T-cell (primary cell): Measurements from ENCODE around the gene BRAT1. TPM values are rescaled to one million over a fixed set of nuclear protein-coding genes. Genes with fewer than 3 reads are reported as not detected.

Experiments
- ATAC-seq, 4 experiments: fragments of 200-7000 bp in 3 of 4; fragments of 150-1000 bp in 1 of 4; cut with Tn5 transposase; replicated peaks in 1 of 4; 1 replicate in 3 of 4; 2 replicates in 1 of 4; pipeline ENCODE4 v1.10.0; 2021; ENCODE audit warnings: moderate library complexity in 3 of 4, mild to moderate bottlenecking in 2 of 4, moderate number of reproducible peaks in 1 of 4
- CTCF ChIA-PET, 2 donors: fragments of 300-600 bp; sonication (Branson Sonifier 250); formaldehyde crosslinking; loops; one replicate each; lab custom pipeline; 2022; ENCODE audit warnings: antibody characterized with exemption in 2 of 2; lab: Charles Lee
- POLR2A ChIA-PET, 2 donors: fragments of 300-600 bp; sonication (Branson Sonifier 250); formaldehyde crosslinking; loops; one replicate each; lab custom pipeline; 2022; ENCODE audit warnings: antibody characterized with exemption in 2 of 2; lab: Charles Lee
- DNase-seq, 35 experiments: peaks; one replicate each; pipeline versions ENCODE4 v3.0.0 to v3.0.0-alpha.2; 2013 to 2023
- H3K27ac ChIP-seq: one replicate; pipeline ENCODE4 v1.5.1; 2013; ENCODE audit warnings: low read length
- H3K27me3 ChIP-seq, 2 experiments: replicated peaks in 1 of 2; 1 replicate in 1 of 2; 2 replicates in 1 of 2; pipeline versions ENCODE4 v1.6.1 to v1.7.0; 2013; ENCODE audit warnings: low read length in 1 of 2, mixed read lengths in 1 of 2; ENCODE audit not compliant: control insufficient read depth in 2 of 2, insufficient read depth in 2 of 2; ENCODE audit errors: extremely low read depth in 1 of 2
- H3K36me3 ChIP-seq, 2 donors: 1 replicate in 1 of 2; 2 replicates in 1 of 2; pipeline versions ENCODE4 v1.6.1 to v1.7.0; 2013; ENCODE audit warnings: low read length in 1 of 2; ENCODE audit not compliant: control insufficient read depth in 2 of 2, insufficient read depth in 1 of 2; ENCODE audit errors: extremely low read depth in 1 of 2
- H3K4me1 ChIP-seq, 2 experiments: 1 replicate in 1 of 2; 2 replicates in 1 of 2; pipeline versions ENCODE4 v1.6.1 to v1.7.0; 2013; ENCODE audit warnings: low read length in 2 of 2, mixed read lengths in 1 of 2; ENCODE audit not compliant: insufficient read depth in 2 of 2, control insufficient read depth in 1 of 2; ENCODE audit errors: extremely low read depth in 1 of 2
- H3K4me3 ChIP-seq, 2 donors: 1 replicate in 1 of 2; 2 replicates in 1 of 2; pipeline versions ENCODE4 v1.5.1 to v1.7.0; 2013; ENCODE audit warnings: mild to moderate bottlenecking in 2 of 2, low read length in 1 of 2, moderate library complexity in 1 of 2; ENCODE audit not compliant: control insufficient read depth in 1 of 2; ENCODE audit errors: extremely low read depth in 1 of 2
- H3K9me3 ChIP-seq: 2 replicates; pipeline ENCODE4 v1.7.0; 2013
- H3K27ac Mint-ChIP-seq, 2 donors: one replicate each; pipeline ENCODE4 v1.8.0; 2020 to 2021; ENCODE audit warnings: mild to moderate bottlenecking in 2 of 2, mixed read lengths in 2 of 2
- H3K27me3 Mint-ChIP-seq, 2 donors: one replicate each; pipeline ENCODE4 v1.8.0; 2021 to 2022; ENCODE audit warnings: mixed read lengths in 2 of 2
- H3K36me3 Mint-ChIP-seq: one replicate; pipeline ENCODE4 v1.8.0; 2021; ENCODE audit warnings: mixed read lengths
- H3K4me1 Mint-ChIP-seq, 3 donors: one replicate each; pipeline ENCODE4 v1.8.0; 2020 to 2022; ENCODE audit warnings: mixed read lengths in 3 of 3, mild to moderate bottlenecking in 1 of 3
- H3K4me3 Mint-ChIP-seq, 3 donors: one replicate each; pipeline ENCODE4 v1.8.0; 2020 to 2022; ENCODE audit warnings: mild to moderate bottlenecking in 3 of 3, mixed read lengths in 3 of 3, moderate library complexity in 3 of 3
- H3K9me3 Mint-ChIP-seq, 3 donors: one replicate each; pipeline ENCODE4 v1.8.0; 2020 to 2022; ENCODE audit warnings: mixed read lengths in 3 of 3
- WGBS: methylation state at CpG from one replicate; pipeline ENCODE4 v1.1.5; 2013; ENCODE audit warnings: missing lambda C conversion rate; ENCODE audit not compliant: insufficient coverage; 5-methylcytosine and 5-hydroxymethylcytosine counted together
- total RNA-seq, 35 experiments: library from RNA in 6 of 35; stranded (reverse) in 6 of 35; fragments of 120-200 nt in 1 of 35; gene quantifications; one replicate each; pipeline versions ENCODE4 v1.2.1 to v1.2.4 and lab custom pipeline; 2013 to 2026

The BRAT1 gene
- total RNA-seq, 5 donors from 2014 or later (not counting 1 experiment from before 2014, with no cell fraction given): 23.6 to 46.2 (median 43.1) TPM

- no peak overlapping the region for H3K4me3 Mint-ChIP-seq
- ATAC-seq: no peak
- H3K27me3 ChIP-seq: peaks cover 0 to 25% of the 10 kb centered on the region in 2 experiments
- H3K27ac ChIP-seq: no peak overlapping the region
- peaks cover 0 to 8% (median 3%) of the 10 kb centered on the region in 3 donors for H3K4me1 Mint-ChIP-seq
- peaks cover 0 to 5% of the 10 kb centered on the region in 2 donors for H3K27me3 Mint-ChIP-seq
- ChIA-PET POLR2A (no interaction called here), CTCF (interaction anchor here in 1 of 2 donors (0.5 to 1.0 kb wide), 2 partner anchors 18 to 30 kb away, joined by 3 to 5 read pairs; no protein-coding TSS in a partner anchor)
- WGBS: 94% methylated on average over 6 of the region's 9 CpGs
- H3K36me3 Mint-ChIP-seq: no peaks in the 10 kb centered on the region
- H3K27ac Mint-ChIP-seq: no peak overlapping the region
- H3K9me3 ChIP-seq: no peaks in the 10 kb centered on the region
- no peaks in the 10 kb centered on the region for H3K36me3 ChIP-seq
- no peaks in the 10 kb centered on the region for H3K9me3 Mint-ChIP-seq
- H3K4me1 ChIP-seq: peaks cover 0 to 19% of the 10 kb centered on the region in 2 experiments
- H3K4me3 ChIP-seq: no peak overlapping the region
- no peak for DNase-seq
Observed at GRCh38 chr7:2501947-2502646, 53.2 kb downstream of the BRAT1 start.

- no peaks in the 10 kb centered on the region for H3K36me3 Mint-ChIP-seq
- Histone ChIP-seq H3K4me3 (no peak overlapping the region), H3K27me3 (peaks cover 0 to 38% of the 10 kb centered on the region in 2 experiments), H3K36me3 (no peaks in the 10 kb centered on the region), H3K4me1 (peaks cover 0 to 19% of the 10 kb centered on the region in 2 experiments), H3K9me3 (no peaks in the 10 kb centered on the region), H3K27ac (no peak overlapping the region)
- H3K27me3 Mint-ChIP-seq: peaks cover 0 to 13% of the 10 kb centered on the region in 2 donors
- CTCF ChIA-PET: interaction anchor here in 1 of 2 donors (0.7 kb wide), 1 partner anchor 850 kb away, joined by 3 read pairs; no protein-coding TSS in a partner anchor
- no peak for DNase-seq
- POLR2A ChIA-PET: no interaction called here
- peaks cover 0 to 4% (median 3%) of the 10 kb centered on the region in 3 donors for H3K4me1 Mint-ChIP-seq
- whole genome bisulfite sequencing: 78% methylated on average over 8 of the region's 12 CpGs
- no peak overlapping the region for H3K4me3 Mint-ChIP-seq
- no peaks in the 10 kb centered on the region for H3K9me3 Mint-ChIP-seq
- ATAC-seq: no peak
- no peak overlapping the region for H3K27ac Mint-ChIP-seq
Observed at GRCh38 chr7:2500701-2501100, 54.6 kb downstream of the BRAT1 start.

- CTCF ChIA-PET: interaction anchor here in 1 of 2 donors (0.6 kb wide), 1 partner anchor 837 kb away, joined by 5 read pairs; no protein-coding TSS in a partner anchor
Observed at GRCh38 chr7:2499719-2500430, 55.4 kb downstream of the BRAT1 start.

GRCh38 chr7:2499181-2499580 lies 56.1 kb downstream of the BRAT1 start:
- 90% methylated on average over 6 of the region's 7 CpGs for WGBS
- ChIA-PET CTCF (interaction anchor here in 1 of 2 donors (0.6 kb wide), 1 partner anchor 836 kb away, joined by 5 read pairs; no protein-coding TSS in a partner anchor), POLR2A (no interaction called here)
- Histone ChIP-seq H3K4me1 (peaks cover 0 to 23% of the 10 kb centered on the region in 2 experiments), H3K9me3 (no peaks in the 10 kb centered on the region), H3K4me3 (no peak overlapping the region), H3K27me3 (peaks cover 0 to 52% of the 10 kb centered on the region in 2 experiments), H3K36me3 (no peaks in the 10 kb centered on the region), H3K27ac (no peak overlapping the region)
- ATAC-seq: no peak
- H3K27ac Mint-ChIP-seq: no peak overlapping the region
- no peaks in the 10 kb centered on the region for H3K9me3 Mint-ChIP-seq
- DNase-seq: no peak
- H3K4me1 Mint-ChIP-seq: peaks cover 0 to 6% (median 3%) of the 10 kb centered on the region in 3 donors
- no peak overlapping the region for H3K4me3 Mint-ChIP-seq
- H3K27me3 Mint-ChIP-seq: peaks cover 0 to 18% of the 10 kb centered on the region in 2 donors
- no peaks in the 10 kb centered on the region for H3K36me3 Mint-ChIP-seq

More at GRCh38 chr7:2499719-2500430, 55.4 kb downstream of the BRAT1 start:
- Histone ChIP-seq H3K27ac (no peak overlapping the region), H3K9me3 (no peaks in the 10 kb centered on the region), H3K27me3 (peaks cover 0 to 45% of the 10 kb centered on the region in 2 experiments), H3K4me1 (peaks cover 0 to 19% of the 10 kb centered on the region in 2 experiments), H3K36me3 (no peaks in the 10 kb centered on the region), H3K4me3 (no peak overlapping the region)
- Mint-ChIP-seq H3K4me1 (peaks cover 0 to 4% (median 3%) of the 10 kb centered on the region in 3 donors), H3K27me3 (peaks cover 0 to 15% of the 10 kb centered on the region in 2 donors), H3K9me3 (no peaks in the 10 kb centered on the region), H3K27ac (no peak overlapping the region), H3K4me3 (no peak overlapping the region), H3K36me3 (no peaks in the 10 kb centered on the region)
- DNase-seq (no peak), ATAC-seq (no peak)
- POLR2A ChIA-PET: no interaction called here
- WGBS: 88% methylated on average over 20 of the region's 27 CpGs

GRCh38 chr7:2498708-2499107 lies 56.6 kb downstream of the BRAT1 start:
- DNase-seq (no peak), ATAC-seq (no peak)
- Mint-ChIP-seq H3K27me3 (peaks cover 0 to 18% of the 10 kb centered on the region in 2 donors), H3K4me1 (peaks cover 0 to 6% (median 3%) of the 10 kb centered on the region in 3 donors), H3K9me3 (no peaks in the 10 kb centered on the region), H3K4me3 (no peak overlapping the region), H3K27ac (no peak overlapping the region), H3K36me3 (no peaks in the 10 kb centered on the region)
- H3K36me3 ChIP-seq: no peaks in the 10 kb centered on the region
- ChIA-PET CTCF (no interaction called here), POLR2A (interaction anchor here in 1 of 2 donors (0.6 kb wide), 1 partner anchor 42 kb away, joined by 6 read pairs; no protein-coding TSS in a partner anchor)
- peaks cover 0 to 21% of the 10 kb centered on the region in 2 experiments for H3K4me1 ChIP-seq
- 75% methylated on average over 3 of the region's 6 CpGs for WGBS
- H3K27ac ChIP-seq: no peak overlapping the region
- no peak overlapping the region for H3K4me3 ChIP-seq
- H3K27me3 ChIP-seq: peaks cover 0 to 56% of the 10 kb centered on the region in 2 experiments
- no peaks in the 10 kb centered on the region for H3K9me3 ChIP-seq
